GM21576 (cell line): ENCODE results near the gene SAMD11.

Experiments used
- ATAC-seq: cut with Tn5 transposase; IDR thresholded peaks from one replicate; pipeline ENCODE4 v1.9.1; 2021; ENCODE audit warnings: mild to moderate bottlenecking, moderate library complexity; ENCODE audit not compliant: unreplicated experiment

SAMD11 gene

DNA sequence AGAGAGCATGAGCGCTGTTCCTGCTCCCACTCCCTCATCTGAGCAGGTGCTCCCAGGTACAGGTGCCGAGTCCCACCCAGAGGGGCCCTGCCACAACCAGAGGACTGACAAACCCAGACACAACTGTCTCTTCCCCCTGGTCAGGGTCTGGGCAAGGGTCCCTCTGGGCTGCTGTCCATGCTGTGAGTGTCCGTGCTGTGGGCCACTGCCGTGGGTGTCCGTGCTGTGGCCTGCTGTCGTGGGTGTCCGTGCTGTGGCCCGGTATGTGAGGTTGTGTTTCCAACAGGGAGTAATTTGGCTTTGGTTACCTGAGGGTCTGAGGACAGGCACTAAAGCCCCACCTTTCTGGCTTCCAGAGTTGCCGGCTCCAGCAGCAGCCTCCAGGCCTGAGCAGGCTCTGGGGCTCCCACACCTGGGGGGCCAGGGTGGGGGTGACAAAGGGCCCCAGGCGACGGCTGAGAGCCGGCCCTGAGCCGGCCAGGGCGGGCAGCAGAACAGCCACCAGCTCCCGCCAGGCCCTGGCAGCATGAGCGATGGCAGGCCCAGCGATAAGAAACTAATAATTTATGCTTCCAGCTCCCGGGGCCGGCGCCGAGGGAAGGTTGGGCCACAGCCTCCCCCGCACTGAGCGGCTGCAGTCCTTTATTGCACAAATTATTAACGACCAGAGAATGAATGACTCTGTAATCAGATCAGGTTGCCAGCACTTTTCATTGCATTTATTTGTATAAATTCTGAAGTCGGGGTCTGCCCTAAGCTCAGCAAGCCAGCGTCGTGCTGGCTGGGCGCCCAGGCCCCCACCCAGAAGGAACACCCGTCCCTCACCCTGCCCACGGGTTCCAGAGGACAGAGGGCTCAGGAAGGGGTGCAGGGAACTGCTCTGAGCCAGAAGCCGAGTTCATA is 7.3 kb upstream of the SAMD11 start:
- no peak for ATAC-seq

DNA sequence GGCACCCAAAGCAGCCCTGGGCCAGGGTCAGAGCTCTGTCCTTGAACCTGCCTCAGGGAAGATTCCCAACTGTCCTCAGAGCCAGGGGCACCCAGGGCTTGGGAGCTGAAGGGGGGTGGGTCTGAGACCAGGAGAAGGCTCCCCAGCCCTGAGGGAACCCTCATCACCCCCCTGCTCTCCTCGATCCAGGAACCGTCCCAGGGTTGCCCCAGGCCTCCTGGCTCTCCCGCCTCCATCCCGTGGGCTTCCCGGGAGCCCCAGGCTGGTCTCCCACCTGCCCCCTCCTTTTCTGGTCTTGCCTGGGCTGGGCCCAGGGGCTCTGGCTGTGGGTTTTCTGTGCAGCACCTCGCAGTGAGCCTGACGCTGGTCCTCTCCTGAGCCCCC is 6.7 kb upstream of the SAMD11 start:
- no peak for ATAC-seq

DNA sequence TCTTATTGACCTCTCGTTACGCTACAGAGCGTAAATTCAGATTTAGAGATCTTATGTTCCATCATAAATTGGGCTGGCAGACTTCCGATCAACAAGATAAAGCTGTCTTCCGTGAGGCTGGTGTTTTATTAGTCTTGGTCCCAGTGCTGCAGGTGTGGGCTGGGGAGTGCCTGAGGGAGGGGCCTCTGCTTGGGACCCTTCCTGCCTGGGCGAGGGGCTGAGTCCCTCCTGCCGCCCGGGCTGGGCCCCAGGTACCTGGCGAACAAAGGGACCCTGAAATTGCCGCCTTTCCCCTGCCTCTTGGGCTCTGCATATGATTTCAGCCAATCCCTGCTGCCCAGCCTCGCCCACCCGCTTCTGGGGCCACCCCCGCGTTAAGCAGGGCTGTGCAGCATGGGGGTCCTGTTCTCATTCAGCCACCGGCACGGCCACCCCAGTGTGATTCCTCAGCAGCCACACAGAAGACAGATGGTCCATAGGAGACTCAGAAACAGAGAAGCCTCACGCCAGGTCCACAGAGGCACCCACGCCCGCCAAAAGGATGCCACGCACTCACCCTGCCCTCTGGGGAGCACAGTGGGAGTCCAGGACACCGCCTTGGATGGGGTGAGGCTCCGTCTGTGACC is 6.1 kb upstream of the SAMD11 start:
- ATAC-seq, result no peak

DNA sequence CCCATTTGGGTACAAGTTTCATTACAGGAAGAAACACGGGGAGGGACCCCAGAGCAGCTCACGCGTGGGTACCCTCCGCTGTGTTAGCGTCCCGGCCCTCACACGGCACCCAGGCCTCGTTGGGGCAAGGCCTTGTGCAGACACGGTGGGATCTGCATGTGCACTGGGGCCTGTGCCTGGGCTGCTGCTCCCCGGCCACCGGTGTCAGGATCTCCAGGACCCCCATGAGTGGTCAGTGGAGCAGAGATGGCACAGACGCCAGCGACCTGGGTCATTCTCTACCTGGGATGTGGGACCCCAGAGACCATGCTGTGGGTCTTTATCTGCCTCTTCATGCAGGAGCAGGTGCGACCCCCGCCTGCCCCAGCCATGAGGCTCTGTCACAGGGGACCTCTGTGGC is 5.4 kb upstream of the SAMD11 start:
- ATAC-seq, result no peak

DNA sequence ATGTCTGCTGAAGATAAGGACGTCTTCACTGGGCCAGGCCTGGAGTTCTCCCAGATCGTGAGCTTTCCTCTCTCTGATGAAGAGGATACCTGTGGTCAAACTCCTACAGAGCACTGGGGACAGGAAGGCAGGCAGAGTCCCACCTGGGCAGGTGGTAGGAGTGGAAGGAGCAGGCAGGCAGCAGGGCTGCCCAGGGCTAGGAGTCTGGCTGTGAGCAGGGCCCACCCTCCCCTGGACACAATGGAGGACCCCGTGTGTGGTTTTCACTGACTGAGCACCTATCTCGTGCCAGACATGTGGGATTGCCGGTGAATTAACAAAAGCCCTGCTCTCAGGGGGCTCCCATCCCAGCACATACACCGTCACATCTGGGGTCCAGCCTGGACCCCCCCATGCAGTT is 4.9 kb upstream of the SAMD11 start:
- no peak for ATAC-seq

DNA sequence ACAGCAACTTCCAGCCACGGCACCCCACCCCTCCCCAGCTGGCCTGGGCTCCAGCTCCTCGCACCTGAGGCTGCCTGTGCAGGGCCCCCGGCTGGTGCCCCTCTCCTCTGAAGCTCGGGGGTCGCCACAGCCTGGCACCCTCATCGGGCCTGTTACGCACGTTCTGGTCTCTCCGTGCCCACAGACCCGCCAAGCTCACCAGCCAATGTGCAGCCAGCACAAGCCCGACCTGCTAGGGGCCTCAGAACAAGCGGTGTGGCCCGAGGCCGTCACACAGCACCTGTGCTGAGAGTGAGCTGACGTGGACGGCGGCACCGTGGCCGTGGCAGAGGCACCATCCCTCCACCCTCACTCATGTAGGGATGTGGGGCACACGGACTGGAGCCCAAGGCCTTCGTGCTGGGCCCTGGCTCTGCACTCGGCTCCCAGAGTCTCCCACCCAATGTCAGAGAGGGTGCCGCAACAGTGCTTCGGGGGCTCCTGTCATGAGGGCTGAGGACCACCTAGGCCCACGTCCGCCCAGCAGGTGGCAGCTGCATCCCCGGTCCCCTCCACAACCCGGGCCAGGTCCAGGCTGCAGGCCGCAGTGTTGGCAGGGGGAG is 4.4 kb upstream of the SAMD11 start:
- no peak for ATAC-seq

DNA sequence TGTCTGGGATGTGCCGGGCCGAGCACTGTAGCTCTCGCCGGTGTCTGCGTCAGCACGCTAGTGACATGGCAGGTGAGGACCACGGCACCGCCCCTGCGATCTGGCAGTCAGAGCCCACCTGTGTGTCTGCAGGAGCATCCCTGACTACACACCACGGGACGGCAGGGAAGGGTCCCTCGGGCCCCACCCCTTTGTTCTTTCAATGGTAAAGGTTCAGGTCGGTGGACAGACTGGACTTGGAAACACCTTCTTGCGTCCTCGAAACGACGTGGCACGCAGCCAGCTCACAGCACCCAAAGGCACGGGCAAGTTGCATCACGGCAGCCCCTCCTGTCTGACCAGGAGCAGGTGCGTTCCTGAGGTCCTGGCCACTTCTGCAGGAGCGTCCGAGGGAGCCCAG is 3.7 kb upstream of the SAMD11 start:
- no peak for ATAC-seq

DNA sequence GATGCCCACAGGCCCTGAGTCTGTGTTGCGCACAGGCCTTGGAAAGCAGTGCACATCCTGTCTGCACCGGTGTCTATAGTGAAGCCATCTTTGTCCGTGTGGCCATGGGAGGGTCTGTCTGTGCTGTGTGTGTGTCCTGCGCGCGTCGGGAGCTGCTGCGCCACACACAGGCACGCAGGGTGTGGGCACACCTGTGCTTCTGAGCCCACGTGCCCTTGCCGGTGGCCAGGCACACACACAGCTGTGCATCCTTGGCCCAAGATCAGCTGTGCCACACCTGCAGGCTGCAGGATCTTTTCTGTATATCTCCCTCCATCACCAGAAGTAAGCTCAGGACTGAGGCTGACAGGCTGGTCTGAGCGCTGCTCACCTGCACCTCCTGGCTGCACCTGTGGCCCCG is 3.2 kb upstream of the SAMD11 start:
- ATAC-seq, result no peak

DNA sequence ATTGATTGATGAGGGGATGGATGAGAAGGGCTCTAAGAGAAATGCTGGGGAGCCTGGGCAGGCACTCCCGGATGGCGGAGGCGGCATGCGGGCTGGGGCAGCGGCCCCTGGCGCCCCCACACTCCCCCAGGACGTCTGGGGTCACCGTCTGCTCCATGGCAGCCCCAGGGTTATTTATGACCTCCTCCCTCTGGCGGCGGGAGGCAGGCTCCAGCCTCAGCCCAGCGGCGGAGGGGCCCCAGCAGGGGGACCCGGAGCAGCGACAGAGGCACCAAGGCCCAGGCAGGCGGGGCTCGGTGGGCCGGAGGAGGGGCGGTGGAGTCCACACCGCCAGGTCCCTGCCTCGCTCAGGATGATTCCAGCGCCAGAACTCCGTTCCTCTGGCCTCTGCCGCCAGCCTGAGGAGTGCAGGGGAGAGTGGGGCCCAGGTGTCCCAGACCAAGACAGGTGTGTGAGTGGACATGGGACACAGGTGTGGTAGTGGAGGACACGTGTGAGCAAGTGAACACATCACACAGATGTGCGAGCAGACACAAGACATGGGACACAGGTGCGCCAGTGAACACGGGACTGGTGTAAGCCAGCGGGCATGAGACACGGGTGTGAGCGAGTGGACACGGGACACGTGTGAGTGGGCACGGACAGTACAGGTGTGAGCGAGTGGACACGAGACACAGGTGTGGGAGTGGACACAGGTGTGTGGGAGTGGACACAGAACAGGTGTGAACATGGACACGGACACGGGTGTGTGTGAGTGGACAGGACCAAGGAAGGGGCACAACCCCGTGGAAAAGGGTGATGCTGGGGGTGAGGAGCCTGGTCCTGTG is 2.5 kb upstream of the SAMD11 start:
- ATAC-seq, result no peak

DNA sequence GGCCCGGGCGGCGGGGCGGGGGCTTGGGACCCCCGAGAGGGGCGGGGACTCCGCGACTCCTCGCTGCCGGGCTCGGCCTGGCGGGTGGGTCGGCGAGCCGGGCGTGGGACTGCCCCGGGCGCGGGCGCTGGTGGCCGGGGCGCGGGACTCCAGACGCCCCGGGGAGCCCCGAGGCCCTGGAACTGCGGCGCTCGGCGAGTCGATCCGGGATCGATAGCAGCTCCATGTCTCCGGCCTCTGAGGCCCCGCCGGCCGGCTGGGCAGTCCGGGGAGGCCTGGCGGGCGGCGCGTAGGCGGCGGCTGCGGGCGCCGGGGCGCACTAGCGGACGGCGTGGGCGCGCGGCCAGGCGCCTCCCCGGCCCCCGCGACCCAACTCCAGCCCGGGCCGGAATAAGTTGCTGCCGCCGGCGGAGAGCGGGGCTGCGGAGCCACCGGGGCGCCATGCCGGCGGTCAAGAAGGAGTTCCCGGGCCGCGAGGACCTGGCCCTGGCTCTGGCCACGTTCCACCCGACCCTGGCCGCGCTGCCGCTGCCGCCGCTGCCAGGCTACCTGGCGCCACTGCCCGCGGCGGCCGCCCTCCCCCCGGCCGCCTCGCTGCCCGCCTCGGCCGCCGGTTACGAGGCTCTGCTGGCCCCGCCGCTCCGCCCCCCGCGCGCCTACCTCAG is 400 bp downstream of the SAMD11 start:
- ATAC-seq, result no peak

DNA sequence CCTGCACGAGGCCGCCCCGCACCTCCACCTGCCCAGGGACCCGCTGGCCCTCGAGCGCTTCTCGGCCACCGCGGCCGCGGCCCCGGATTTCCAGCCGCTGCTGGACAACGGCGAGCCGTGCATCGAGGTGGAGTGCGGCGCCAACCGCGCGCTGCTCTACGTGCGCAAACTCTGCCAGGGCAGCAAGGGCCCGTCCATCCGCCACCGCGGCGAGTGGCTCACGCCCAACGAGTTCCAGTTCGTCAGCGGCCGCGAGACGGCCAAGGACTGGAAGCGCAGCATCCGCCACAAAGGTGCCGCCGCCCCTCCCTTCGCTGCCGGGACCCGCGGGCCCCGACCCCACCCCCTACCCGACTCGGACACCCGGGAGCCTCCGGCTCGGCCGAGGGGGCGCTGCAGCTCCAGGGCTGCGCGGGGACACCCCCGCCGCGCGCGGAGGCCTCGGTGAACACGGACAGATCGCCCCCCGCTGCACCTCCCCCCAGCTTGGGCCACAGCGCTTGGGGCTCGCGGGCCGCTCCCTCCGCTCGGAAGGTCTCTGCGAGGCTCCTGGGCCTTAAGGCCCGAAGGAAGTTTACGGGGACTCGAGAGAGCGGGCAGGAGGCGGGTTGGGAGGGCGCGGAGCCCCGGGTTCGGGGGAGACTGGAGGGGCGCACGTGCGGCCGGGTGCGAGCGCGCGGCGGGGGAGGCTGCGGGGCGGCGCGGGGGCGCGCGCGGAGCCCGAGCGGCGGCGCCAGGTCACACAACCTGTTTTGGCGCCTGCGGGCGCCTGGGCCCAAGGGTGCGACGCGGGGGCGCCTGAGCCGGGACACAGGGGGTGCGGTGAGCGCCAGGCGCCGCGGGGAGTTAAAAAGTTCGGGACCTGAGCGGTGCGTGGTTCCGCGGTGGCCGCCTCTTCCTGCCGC is 1.2 kb downstream of the SAMD11 start:
- ATAC-seq, result no peak

DNA sequence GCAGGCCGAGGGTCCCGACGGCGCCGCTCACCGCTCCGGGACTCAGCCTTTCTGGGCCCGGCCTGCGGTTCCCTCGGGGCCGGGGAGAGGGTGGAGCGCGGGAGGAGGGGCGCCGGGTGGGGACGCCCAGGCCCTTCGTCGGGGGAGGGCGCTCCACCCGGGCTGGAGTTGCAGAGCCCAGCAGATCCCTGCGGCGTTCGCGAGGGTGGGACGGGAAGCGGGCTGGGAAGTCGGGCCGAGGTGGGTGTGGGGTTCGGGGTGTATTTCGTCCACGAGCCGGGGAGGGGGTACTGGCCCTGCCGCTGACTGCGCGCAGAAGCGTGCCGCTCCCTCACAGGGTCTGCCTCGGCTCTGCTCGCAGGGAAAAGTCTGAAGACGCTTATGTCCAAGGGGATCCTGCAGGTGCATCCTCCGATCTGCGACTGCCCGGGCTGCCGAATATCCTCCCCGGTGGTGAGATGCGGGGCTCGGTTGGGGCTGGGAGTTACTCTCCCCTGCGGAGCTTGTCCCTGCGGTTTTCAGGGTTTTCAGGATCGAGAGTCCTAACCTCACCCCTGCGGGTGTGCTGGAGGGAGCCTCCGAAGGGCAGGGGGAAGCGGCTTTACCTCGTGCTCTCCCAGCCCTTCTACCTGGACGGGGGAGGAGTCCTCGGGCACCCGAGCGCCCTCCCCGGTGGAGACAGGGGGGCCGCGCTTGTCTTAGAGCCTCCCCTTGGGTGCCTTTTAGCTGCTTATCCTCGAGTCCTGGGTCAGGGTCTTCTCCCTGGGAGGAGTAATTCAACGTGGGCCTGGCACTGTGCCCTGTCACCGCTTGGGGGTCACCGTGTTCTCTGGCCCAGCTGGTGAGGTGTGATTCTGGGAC is 2.1 kb downstream of the SAMD11 start:
- ATAC-seq, result no peak

DNA sequence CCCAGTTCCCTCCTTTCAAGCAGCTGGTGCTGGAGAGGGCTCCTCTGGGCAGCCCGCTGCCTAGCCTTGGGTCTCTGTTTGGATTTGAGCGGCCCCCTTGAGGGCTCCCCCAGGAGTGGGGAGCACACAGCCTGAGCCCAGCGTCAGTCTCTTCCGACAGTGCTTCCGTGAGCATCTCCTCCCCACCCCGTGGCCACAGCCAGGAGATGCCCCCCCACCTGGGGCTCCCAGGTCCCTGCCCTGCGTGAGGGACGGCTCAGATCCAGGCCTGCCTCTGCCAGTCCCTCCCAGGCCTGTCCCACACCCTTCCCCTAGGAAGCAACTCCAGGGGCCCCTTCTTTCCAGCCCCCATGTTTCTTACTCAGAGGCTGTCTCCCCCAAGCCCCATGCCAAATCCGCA is 3.5 kb downstream of the SAMD11 start:
- no peak for ATAC-seq

DNA sequence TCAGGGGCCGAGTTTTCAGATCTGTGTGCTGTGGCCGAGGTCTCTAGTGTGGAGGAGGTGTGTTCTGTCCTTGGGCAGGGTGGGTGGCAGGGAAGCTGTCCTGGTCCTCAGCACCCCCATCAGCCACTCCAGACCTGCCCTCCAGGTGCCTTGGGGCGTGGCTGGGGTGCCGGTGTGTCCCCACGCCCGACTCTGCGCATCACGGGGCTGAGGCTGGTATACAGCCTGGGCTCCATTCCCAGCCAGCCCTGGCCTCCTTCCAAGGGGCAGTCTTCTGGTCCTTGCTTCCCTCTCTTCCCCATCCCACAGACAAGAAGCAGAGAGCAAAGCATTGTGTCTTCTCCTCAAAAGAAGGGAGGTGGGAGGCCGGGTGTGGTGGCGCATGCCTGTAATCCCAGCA is 4.0 kb downstream of the SAMD11 start:
- ATAC-seq, result no peak

DNA sequence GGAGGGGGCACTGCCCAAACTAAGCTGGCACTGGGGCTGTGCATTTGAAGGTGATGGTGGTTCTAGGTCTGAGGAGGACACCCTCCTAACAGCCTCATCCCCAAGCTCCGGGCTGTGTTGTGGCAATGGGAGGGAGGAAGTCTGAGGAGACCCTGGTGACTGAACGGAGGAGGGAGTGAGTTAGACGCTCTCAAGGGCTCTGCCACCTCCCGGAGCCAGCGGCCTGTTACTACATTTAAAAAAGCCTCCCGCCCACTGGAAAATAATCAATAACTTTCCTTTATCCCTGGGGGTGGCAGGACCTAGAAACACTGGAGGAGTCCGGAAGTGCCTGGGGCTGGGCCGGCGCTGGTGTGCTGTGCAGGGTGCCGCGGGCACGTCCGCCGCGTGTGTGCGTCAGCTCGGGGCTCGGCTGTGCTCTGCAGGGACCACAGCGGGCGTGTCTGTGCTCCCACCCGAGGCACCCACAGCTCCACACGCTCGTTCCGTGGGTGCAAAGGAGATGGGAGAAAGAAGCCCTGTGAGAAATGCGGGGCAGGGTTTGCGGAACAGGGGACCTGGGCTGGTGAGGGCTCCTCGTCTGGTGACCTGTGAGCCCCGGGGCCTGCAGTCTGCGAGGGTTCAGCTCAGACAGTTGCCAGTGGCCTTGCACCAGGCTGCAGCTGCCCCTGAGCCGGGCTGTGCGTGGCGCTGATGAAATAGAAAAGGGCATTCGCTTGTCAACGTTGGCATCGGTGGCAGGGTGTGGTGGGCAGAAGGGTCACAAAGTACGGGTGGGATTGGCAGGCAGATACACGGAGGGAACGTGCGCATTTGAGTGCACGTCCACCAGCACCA is 5.3 kb downstream of the SAMD11 start:
- no peak for ATAC-seq

DNA sequence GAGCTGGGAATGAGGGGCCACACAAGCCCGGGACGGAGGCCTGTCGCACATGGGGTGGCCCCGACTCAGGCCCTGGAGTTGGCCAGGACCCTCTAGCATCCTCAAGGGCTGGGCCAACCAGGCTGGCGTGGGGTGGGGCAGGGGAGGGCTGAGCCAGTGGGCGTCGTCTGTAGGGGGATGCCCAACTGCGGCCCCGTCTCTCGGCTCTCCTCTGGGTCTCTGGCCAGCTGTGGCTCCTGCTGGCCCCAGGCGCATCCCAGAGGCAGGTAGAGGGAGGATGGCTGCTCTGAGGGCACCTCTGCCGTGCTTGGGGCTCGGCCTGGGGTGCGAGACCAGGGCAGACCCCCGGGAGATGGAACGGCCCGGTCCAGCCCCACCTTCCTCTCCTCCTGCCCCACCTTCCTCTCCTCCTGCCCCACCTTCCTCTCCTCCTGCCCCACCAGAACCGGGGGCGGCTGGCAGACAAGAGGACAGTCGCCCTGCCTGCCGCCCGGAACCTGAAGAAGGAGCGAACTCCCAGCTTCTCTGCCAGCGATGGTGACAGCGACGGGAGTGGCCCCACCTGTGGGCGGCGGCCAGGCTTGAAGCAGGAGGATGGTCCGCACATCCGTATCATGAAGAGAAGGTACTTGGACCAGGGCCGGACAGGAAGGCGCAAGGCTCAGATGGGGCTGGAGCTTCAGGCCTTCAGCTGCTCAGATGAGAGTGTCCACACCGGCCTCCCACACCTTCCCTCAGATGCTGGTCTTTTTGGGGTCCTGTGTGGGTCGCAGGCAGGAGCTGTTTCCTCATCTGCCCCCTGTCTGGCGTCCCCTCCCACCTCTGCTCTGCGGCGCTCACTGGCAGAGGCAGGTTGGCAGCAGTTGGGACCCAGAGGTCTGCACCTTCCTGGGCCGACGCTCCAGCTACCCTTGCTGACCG is 6.2 kb downstream of the SAMD11 start:
- no peak for ATAC-seq

DNA sequence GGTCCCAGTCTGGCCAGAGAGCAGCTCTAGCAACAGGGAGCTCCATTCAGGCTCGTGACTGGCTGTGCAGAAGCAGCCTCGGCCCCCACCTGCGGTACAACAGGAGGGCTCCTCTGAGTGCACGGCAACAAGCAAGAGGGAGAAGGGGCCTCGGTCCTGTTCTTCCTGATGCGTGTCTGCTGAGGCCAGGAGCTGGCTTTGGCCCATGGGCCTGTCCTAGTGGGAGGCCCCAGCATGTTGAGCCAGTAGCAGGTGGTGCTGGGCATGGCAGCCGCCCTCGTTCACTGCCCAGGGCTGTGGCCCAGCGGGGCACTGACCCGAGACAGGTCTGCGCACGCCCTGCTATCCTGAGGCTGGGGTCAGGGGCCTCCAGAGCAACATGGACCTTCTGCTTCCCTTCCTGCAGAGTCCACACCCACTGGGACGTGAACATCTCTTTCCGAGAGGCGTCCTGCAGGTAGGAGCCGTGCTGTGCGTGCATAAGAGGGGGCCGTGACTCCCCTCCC is 7.0 kb downstream of the SAMD11 start:
- no peak for ATAC-seq
